IMR-90 (cell line): Measurements from ENCODE around the gene PPP1R37. TPM values are rescaled to one million over a fixed set of nuclear protein-coding genes. Genes with fewer than 3 reads are reported as not detected.

Source experiments
- ATAC-seq: fragments of 200-7000 bp; cut with Tn5 transposase; 2 replicates; pipeline ENCODE4 v1.9.1; 2020; ENCODE audit warnings: low read depth, mild to moderate bottlenecking, moderate library complexity
- BruUV-seq: library from RNA; stranded (reverse); fragments of 400-500 nt; replicated peaks from 2 replicates; lab custom pipeline; 2021; lab: Mats Ljungman, UMichigan
- CTCF ChIA-PET: fragments of 300-600 bp; formaldehyde crosslinking; extraction: SDS; loops from one replicate; lab custom pipeline; 2021; ENCODE audit warnings: antibody characterized with exemption; lab: Yijun Ruan, JAX
- POLR2A ChIA-PET: fragments of 300-600 bp; sonication (Branson Sonifier 250); formaldehyde crosslinking; loops from one replicate; lab custom pipeline; 2022; ENCODE audit warnings: antibody characterized with exemption; ENCODE audit not compliant: unreplicated experiment; lab: Charles Lee
- DNase-seq: peaks from one replicate; pipeline ENCODE4 v3.0.0; 2013
- H2AFZ ChIP-seq: replicated peaks from 2 replicates; pipeline ENCODE3; 2013; ENCODE audit warnings: low read length, mild to moderate bottlenecking; ENCODE audit not compliant: poor library complexity
- H2AK5ac ChIP-seq: 2 replicates; pipeline ENCODE4 v1.6.1; 2013; ENCODE audit warnings: low read depth, low read length, inconsistent platforms
- H2AK9ac ChIP-seq: replicated peaks from 2 replicates; pipeline ENCODE3; 2013; ENCODE audit warnings: mild to moderate bottlenecking, low read depth, low read length, moderate library complexity; ENCODE audit not compliant: poor library complexity
- H2BK120ac ChIP-seq: 2 replicates; pipeline ENCODE4 v1.6.1; 2013; ENCODE audit warnings: low read depth, low read length, inconsistent platforms
- H2BK15ac ChIP-seq: 3 replicates; pipeline ENCODE4 v1.6.1; 2013; ENCODE audit warnings: low read depth, low read length, inconsistent platforms
- H2BK20ac ChIP-seq: 2 replicates; pipeline ENCODE4 v1.6.1; 2013; ENCODE audit warnings: low read depth, mild to moderate bottlenecking, inconsistent platforms, low read length, moderate library complexity
- H2BK5ac ChIP-seq: 2 replicates; pipeline ENCODE4 v1.6.1; 2013; ENCODE audit warnings: mild to moderate bottlenecking, low read depth, low read length, inconsistent platforms; ENCODE audit not compliant: poor library complexity, severe bottlenecking
- H3K14ac ChIP-seq: replicated peaks from 2 replicates; pipeline ENCODE4 v1.6.1; 2013; ENCODE audit warnings: low read depth, low read length, inconsistent platforms
- H3K18ac ChIP-seq: 2 replicates; pipeline ENCODE4 v1.6.1; 2013; ENCODE audit warnings: low read depth, low read length, control low read depth
- H3K23ac ChIP-seq: 2 replicates; pipeline ENCODE4 v1.6.1; 2013; ENCODE audit warnings: low read depth, low read length, inconsistent platforms
- H3K27ac ChIP-seq: 2 replicates; pipeline ENCODE4 v1.5.1; 2013; ENCODE audit warnings: mild to moderate bottlenecking, control low read depth, low read length; ENCODE audit not compliant: insufficient read depth
- H3K27me3 ChIP-seq: 2 replicates; pipeline ENCODE4 v1.6.1; 2013; ENCODE audit warnings: low read length; ENCODE audit not compliant: control insufficient read depth, insufficient read depth
- H3K36me3 ChIP-seq: 2 replicates; pipeline ENCODE4 v1.6.1; 2013; ENCODE audit warnings: low read length, mixed read lengths; ENCODE audit not compliant: control insufficient read depth, insufficient read depth
- H3K4ac ChIP-seq: 2 replicates; pipeline ENCODE4 v1.6.1; 2013; ENCODE audit warnings: low read depth, low read length, inconsistent platforms
- H3K4me1 ChIP-seq: 2 replicates; pipeline ENCODE4 v1.6.1; 2013; ENCODE audit warnings: low read length, mixed read lengths; ENCODE audit not compliant: control insufficient read depth, insufficient read depth
- H3K4me2 ChIP-seq: 2 replicates; pipeline ENCODE4 v1.6.1; 2013; ENCODE audit warnings: low read depth, mild to moderate bottlenecking, control low read depth, low read length, moderate library complexity
- H3K4me3 ChIP-seq: 2 replicates; pipeline ENCODE4 v1.5.1; 2013; ENCODE audit warnings: low read depth, mild to moderate bottlenecking, control low read depth, low read length, moderate library complexity; ENCODE audit not compliant: insufficient read depth
- H3K56ac ChIP-seq: 2 replicates; pipeline ENCODE4 v1.6.1; 2013; ENCODE audit warnings: low read length, inconsistent platforms; ENCODE audit not compliant: insufficient read depth; ENCODE audit errors: extremely low read depth
- H3K79me1 ChIP-seq, 2 experiments: 2 replicates each; pipeline ENCODE4 v1.6.1; 2013; ENCODE audit warnings: low read length in 2 of 2, inconsistent platforms in 1 of 2, low read depth in 1 of 2
- H3K9ac ChIP-seq: 2 replicates; pipeline ENCODE4 v1.6.1; 2013; ENCODE audit warnings: low read depth, low read length, control low read depth
- H3K9me1 ChIP-seq: 2 replicates; pipeline ENCODE4 v1.6.1; 2013; ENCODE audit warnings: low read length, inconsistent platforms; ENCODE audit not compliant: insufficient read depth
- H3K9me3 ChIP-seq: 2 replicates; pipeline ENCODE4 v1.6.1; 2013; ENCODE audit warnings: low read length; ENCODE audit not compliant: control insufficient read depth, insufficient read depth
- H4K20me1 ChIP-seq: 2 replicates; pipeline ENCODE4 v1.6.1; 2013; ENCODE audit warnings: low read length, inconsistent platforms; ENCODE audit not compliant: insufficient read depth
- H4K5ac ChIP-seq: 2 replicates; pipeline ENCODE4 v1.6.1; 2013; ENCODE audit warnings: mild to moderate bottlenecking, low read depth, low read length, control low read depth
- H4K8ac ChIP-seq, 2 experiments: 2 replicates each; pipeline ENCODE4 v1.6.1; 2013; ENCODE audit warnings: low read depth in 2 of 2, low read length in 2 of 2, control low read depth in 1 of 2, inconsistent platforms in 1 of 2
- H4K91ac ChIP-seq: 2 replicates; pipeline ENCODE4 v1.6.1; 2013; ENCODE audit warnings: low read depth, low read length, inconsistent platforms; ENCODE audit not compliant: insufficient read depth
- BHLHE40 ChIP-seq: fragments of 150-350 bp; IDR thresholded peaks from 2 replicates; pipeline ENCODE4 v1.6.1; 2016; ENCODE audit warnings: mild to moderate bottlenecking, low read depth, low read length
- CEBPB ChIP-seq: IDR thresholded peaks from 2 replicates; pipeline ENCODE4 v1.6.1; 2012; ENCODE audit warnings: low read depth, low read length, improper control_type of control experiment
- CHD1 ChIP-seq: IDR thresholded peaks from 2 replicates; pipeline ENCODE4 v1.6.1; 2012; ENCODE audit warnings: low read depth, low read length, improper control_type of control experiment
- MAFK ChIP-seq: IDR thresholded peaks from 2 replicates; pipeline ENCODE4 v1.6.1; 2012; ENCODE audit warnings: low read depth, low read length, improper control_type of control experiment
- MXI1 ChIP-seq: IDR thresholded peaks from 2 replicates; pipeline ENCODE4 v1.6.1; 2012; ENCODE audit warnings: low read depth, mild to moderate bottlenecking, low read length, moderate library complexity, borderline replicate concordance
- NFE2L2 ChIP-seq: fragments of 150-350 bp; IDR thresholded peaks from 2 replicates; pipeline ENCODE4 v1.6.1; 2016; ENCODE audit warnings: low read depth, mild to moderate bottlenecking, low read length
- POLR2A ChIP-seq: IDR thresholded peaks from 2 replicates; pipeline ENCODE4 v1.6.1; 2012; ENCODE audit warnings: mild to moderate bottlenecking, low read depth, low read length
- RAD21 ChIP-seq: IDR thresholded peaks from 2 replicates; pipeline ENCODE4 v1.6.1; 2012; ENCODE audit warnings: low read length, improper control_type of control experiment
- RCOR1 ChIP-seq: IDR thresholded peaks from 2 replicates; pipeline ENCODE4 v1.6.1; 2012; ENCODE audit warnings: mild to moderate bottlenecking, low read length, improper control_type of control experiment; ENCODE audit not compliant: insufficient replicate concordance
- RFX5 ChIP-seq: IDR thresholded peaks from 2 replicates; pipeline ENCODE4 v1.8.0; 2012; ENCODE audit warnings: low read depth, mild to moderate bottlenecking, low read length, moderate library complexity
- WGBS, 2 experiments: methylation state at CpG; one replicate each; pipeline versions ENCODE4 v1.1.5 to v1.1.7; 2013; ENCODE audit warnings: missing lambda C conversion rate in 2 of 2; ENCODE audit not compliant: insufficient read length in 1 of 2; ENCODE audit errors: extremely low coverage in 2 of 2; 5-methylcytosine and 5-hydroxymethylcytosine counted together
- dilution Hi-C: fragments of 300-500 bp; cut with HindIII; formaldehyde crosslinking; loops from one replicate; pipeline ENCODE4 v1.14.3; 2018; ENCODE audit warnings: low sequenced_read_pairs; ENCODE audit not compliant: unreplicated experiment
- in situ Hi-C: fragments of 300-500 bp; cut with MboI; formaldehyde crosslinking; loops from 3 replicates; pipeline ENCODE4 v1.14.3; 2019; ENCODE audit warnings: low sequenced_read_pairs, inconsistent platforms, mixed read lengths
- intact Hi-C: fragments of 100-400 bp; cut with micrococcal nuclease; formaldehyde crosslinking; loops from 2 replicates; pipeline ENCODE4 v1.10.0; 2022
- polyA plus RNA-seq, 3 experiments: library from polyadenylated mRNA; depleted of rRNA; stranded (reverse); fragments of >200 nt; gene quantifications; 2 replicates each; pipeline ENCODE4 v1.2.3, GENCODE V29; 2012; ENCODE audit warnings: low replicate concordance in 1 of 3
- total RNA-seq: library from RNA; depleted of rRNA; stranded (reverse); fragments of >200 nt; gene quantifications from 2 replicates; pipeline ENCODE4 v1.2.3, GENCODE V29; 2012
- TF ChIP-seq, protein P1 (sequence below): fragments of 150-350 bp; IDR thresholded peaks from 2 replicates; pipeline ENCODE4 v1.6.1; 2017; ENCODE audit warnings: mild to moderate bottlenecking, antibody characterized with exemption, low read length, low read depth

PPP1R37 gene
- total and polyA plus RNA-seq, 2 of the 4 experiments (the other 2 are of a cell fraction) = 13.1 to 18.5 TPM

DNA sequence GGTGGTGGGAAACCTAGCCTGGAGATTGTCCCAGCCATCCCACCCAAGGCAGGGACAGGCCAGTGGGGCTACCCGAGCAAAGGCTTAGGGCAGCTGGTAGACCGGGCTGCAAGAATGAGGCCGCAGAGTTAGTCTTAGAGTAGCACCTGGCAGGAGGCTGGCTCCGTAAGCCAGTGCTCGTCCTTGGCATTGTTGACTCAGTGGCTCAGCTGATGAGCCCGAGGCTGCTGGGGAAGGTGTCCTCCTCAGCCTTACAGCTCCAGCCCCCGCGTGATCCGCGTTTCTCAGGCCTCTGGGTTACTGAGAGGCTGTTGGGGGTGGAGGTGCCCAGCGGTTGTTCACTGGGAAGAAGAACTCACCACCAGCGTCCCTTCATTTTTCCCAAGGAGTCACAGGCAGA, 24.7 kb downstream of the PPP1R37 start:
- H3K14ac ChIP-seq = no peak overlapping the region
- in situ Hi-C loops = no loop called here
- H4K5ac ChIP-seq = no peak overlapping the region
- dilution Hi-C loops = no loop called here
- H2AK5ac ChIP-seq = no peak overlapping the region
- ChIA-PET CTCF (no interaction called here), POLR2A (no interaction called here)
- DNase-seq (no peak), ATAC-seq (no peak; the same call in 1 of the 2 replicates)
- intact Hi-C loops = no loop called here
- H3K27ac ChIP-seq = no peak overlapping the region
- H2AFZ ChIP-seq = no peak overlapping the region
- H2BK15ac ChIP-seq = no peak overlapping the region
- H3K56ac ChIP-seq = no peak overlapping the region
- no peak overlapping the region for H3K4me3 ChIP-seq
- peaks cover 90% of the 10 kb centered on the region for H4K20me1 ChIP-seq
- no peaks in the 10 kb centered on the region for H3K9me3 ChIP-seq
- H4K8ac ChIP-seq = no peak overlapping the region
- no CpG with 5 or more reads among the region's 12 CpGs for WGBS, 2 experiments
- no peak overlapping the region for H2BK120ac ChIP-seq
- peaks cover 44 to 93% of the 10 kb centered on the region in 2 experiments for H3K79me1 ChIP-seq
- H3K18ac ChIP-seq = no peak overlapping the region
- no peak overlapping the region for H2BK5ac ChIP-seq
- no peak overlapping the region for H3K4me2 ChIP-seq
- no TSS peak for BruUV-seq
- H4K91ac ChIP-seq = no peak overlapping the region
- H2BK20ac ChIP-seq = no peak overlapping the region
- peaks cover 31% of the 10 kb centered on the region for H3K9me1 ChIP-seq
- no peaks in the 10 kb centered on the region for H3K27me3 ChIP-seq
- no peak overlapping the region for H3K9ac ChIP-seq
- H3K4me1 ChIP-seq = no peaks in the 10 kb centered on the region; the same call in 1 of the 2 replicates
- no peak overlapping the region for H3K4ac ChIP-seq
- H3K36me3 ChIP-seq = peaks cover 3% of the 10 kb centered on the region; the same call in 1 of the 2 replicates
- no peak overlapping the region for H3K23ac ChIP-seq
- TF ChIP-seq CHD1 (no peak), NFE2L2 (no peak), CEBPB (no peak), BHLHE40 (no peak), MAFK (no peak), RCOR1 (no peak), POLR2A (no peak), RFX5 (no peak), MXI1 (no peak), RAD21 (no peak)
- TF ChIP-seq, protein P1, sequence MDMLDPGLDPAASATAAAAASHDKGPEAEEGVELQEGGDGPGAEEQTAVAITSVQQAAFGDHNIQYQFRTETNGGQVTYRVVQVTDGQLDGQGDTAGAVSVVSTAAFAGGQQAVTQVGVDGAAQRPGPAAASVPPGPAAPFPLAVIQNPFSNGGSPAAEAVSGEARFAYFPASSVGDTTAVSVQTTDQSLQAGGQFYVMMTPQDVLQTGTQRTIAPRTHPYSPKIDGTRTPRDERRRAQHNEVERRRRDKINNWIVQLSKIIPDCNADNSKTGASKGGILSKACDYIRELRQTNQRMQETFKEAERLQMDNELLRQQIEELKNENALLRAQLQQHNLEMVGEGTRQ = no peak
- no peak overlapping the region for H2AK9ac ChIP-seq
